HG03139 (cell line): ENCODE results near the gene TUBB1.
"Not testable (repeated sequence)": the region's sequence is repeated elsewhere in the genome, so short reads cannot be mapped to it uniquely, and the experiment has no call there.

Experiments
- ATAC-seq: cut with Tn5 transposase; IDR thresholded peaks from one replicate; pipeline ENCODE4 v1.9.1; 2021; ENCODE audit not compliant: unreplicated experiment

Gene TUBB1

DNA sequence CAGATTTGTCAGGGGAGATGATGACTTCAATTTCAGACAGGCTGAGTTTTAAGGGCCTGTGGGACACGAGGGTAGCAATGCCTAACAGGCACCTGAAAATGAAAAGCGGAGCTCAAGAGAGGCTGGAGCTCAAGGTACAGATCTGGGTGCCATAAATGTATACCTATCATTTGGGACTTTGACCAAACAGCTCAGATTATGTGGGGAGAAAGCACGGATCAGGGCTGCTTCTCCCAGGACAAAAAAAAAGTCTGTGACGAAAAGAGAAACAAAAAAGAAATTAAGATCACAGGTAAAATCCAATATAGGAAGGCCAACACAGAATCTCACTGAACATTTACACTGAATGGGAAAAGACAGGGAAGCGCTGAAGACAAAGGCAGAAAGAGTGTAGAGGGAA lies 21.4 kb downstream of the TUBB1 start:
- ATAC-seq = no peak

DNA sequence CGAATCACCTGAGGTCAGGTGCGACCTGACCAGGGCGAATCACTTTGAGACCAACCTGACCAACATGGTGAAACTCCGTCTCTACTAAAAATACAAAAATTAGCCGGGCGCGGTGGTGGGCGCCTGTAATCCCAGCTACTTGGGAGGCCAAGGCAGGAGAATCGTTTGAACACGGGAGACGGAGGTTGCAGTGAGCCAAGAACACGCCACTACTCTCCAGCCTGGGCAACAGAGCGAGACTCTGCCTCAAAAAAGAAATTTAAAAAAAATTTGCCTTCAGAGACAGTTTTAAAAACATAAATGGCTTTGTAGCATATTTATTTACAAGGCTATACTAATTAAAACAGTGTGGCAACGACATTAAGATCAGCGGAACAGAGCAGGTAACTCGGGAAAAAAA lies 22.3 kb downstream of the TUBB1 start:
- ATAC-seq = not testable (repeated sequence)

DNA sequence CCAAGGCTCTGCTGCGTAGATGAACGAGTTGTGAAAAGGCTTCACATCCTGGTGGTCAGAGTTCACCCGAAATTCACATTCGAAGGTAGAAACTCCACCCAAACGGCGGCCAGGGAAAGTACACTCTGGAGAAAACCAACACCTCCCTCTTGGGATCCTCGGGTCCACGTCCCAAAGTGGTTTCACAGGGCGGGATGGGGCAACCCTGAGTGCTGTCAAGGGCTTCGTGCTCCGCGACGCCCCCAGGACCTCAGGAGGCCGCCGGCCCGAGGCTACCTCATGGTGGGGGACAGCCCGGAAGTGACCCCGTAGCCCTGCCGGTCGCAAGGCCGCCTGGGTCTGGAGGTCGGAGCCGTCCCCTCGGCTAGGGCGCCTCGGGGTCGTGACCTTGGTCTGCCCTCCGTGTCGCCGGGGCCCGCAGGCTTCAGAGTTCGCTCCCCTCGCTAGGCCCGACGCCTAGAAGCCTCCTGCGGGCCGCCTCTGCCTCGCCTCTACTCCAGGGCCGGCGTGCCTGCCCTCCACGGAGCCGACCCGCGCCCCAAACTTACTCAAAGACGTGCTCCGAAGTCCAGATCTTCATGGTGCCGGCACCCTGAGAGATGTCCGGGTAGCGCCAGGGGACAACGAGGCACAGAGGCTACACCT lies 23.0 kb downstream of the TUBB1 start, which contains the start of gene PRELID3B:
Gene PRELID3B (minus strand): TSS at position 636 of the 645 bp plus-strand sequence. CDS start 56 bp downstream, at position 580.
- ATAC-seq = peak; percentile 35

DNA sequence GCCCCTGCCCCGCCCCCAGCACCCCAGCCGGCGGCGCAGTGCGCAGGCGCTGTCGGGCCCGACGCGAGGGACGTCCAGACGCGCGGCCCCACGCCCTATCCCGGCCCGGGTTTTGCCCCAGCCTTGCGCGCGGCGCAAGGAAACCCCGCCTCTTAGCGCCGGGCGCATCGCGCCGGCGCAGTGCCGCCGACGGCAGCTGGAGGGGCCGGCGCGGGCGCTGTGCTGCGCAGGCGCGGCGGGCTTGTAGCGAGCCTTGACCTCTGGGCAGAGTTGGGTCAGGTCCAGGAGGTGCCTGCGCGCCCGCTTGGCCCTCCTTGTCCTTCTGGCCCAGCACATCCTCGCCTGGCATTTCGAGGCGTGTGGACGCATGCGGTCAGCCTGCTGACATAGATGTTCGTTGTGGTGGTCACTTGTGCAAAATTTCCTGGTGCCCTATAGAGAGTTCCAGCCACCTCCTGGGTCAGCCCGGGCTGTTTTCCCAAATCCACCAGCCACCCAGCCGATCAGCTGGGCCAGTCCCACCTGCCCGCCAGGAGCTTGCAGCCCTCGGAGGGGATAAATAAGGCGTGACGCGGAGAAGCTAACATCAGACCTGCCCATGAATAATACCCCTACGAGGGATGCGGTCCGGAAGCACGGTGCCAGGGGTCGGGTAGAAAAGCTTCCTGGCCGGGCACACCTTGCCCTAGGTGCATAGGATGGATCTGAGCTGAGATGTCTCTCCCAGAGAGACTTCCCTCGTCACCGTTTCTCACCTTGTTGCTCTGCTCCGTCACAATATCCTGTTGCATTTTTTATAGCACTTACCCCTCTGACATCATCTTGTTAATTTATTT lies 23.8 kb downstream of the TUBB1 start:
- ATAC-seq = peak; percentile 88

DNA sequence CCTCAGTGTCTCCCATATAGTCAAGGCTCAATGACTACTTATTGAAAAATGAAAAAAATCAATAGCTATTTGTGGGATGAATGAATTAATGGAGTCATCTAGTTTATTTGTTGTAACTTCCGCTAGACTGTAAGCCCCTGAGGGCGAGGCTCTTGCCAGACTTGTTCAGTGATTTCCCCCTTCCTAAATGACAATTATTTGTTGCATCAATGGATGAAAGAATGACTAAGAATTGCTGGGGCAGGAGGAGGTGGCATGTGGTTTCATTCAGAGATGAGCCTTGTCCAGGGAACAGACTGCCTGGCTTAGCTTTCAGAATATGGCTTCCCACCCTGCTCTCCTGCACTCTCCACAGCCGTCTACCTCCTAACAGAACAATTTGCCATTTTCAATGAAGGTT lies 24.5 kb downstream of the TUBB1 start:
- no peak for ATAC-seq

DNA sequence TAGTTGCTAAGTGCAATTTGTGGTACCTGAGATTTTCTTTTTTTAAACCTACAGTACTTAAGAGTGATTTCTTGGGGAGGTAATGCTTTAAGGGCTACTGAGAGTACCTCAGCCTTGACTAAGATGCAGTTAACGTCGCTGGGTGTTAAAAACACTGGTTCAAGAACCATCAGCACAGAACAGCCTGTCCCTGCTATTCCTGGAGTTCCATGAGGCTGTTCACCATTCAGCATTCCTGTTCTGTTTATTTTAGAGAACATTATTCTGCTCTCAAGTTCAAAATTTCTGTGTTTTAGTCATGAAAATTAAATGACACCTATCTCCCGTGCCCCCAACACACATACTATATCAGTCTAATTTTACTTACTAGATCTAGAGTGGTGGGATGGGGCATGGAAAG lies 25.1 kb downstream of the TUBB1 start:
- ATAC-seq = no peak

DNA sequence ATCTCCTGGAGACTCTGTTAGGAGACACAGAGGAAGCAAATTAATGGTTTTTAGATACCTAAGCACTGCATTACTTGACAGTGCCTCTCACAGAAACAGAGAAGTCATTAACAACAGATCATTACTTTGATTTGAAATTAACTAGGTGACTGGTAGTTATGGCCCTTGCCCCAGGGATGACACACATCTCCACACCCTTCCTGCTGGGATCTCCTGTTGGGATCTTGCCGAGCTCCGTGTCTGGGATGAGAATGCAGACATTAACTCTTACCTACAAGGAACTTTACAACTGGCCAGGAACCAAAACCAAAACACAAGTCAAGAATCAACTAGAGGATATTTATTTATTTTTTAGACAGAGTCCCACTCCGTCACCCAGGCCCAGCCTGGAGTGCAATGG lies 25.6 kb downstream of the TUBB1 start:
- no peak for ATAC-seq

DNA sequence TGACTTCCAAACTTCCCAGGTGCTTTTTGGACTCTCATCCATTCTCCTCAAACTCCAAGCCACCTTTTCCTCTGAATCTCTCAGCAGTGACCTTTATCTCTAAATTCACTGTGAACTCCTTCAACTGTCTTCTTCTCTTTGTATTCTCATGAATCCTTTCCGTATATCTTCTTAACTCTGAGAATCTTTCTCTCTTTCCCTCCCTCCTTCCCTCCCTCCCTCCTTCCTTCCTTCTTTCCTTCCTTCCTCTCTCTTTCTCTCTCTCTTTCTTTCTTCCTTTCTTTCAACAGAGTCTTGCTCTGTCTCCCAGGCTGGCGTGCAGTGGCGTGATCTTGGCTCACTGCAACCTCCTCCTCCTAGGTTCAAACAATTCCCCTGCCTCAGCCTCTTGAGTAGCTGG lies 27.6 kb downstream of the TUBB1 start:
- ATAC-seq = no peak

DNA sequence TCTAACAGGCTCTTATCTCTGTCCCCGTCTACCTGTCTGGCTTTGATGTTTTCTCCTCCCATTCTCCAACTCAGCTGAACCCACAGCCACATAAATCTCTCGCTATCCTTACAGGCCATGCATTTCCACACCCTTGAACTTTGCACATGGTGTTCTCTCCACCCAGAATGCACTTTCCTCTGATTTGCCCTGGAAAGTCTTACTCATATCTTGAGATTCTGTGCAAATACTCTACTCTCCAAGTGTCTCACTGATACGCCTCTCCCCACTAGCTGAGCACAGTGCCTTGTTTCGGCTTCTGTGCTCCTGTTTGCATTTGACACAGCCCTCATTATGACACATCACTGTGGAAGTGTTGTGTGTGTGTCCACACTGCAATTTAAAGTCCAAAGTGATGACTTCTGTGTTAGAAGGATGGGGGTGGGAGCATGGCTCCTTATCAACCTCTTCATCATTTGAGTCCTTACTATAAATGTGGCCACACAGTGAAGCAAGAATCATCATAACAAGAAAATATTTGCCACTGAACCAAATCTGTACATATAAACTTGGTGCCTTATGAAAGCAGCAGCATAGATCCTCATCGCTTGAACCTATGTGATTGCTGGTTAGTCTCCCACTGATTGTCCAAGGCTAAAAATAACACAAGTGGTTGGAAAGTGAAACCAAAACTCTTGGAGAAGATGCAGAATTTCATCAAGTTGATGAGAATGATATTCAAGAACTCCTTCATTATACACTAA lies 28.9 kb downstream of the TUBB1 start:
- no peak for ATAC-seq

DNA sequence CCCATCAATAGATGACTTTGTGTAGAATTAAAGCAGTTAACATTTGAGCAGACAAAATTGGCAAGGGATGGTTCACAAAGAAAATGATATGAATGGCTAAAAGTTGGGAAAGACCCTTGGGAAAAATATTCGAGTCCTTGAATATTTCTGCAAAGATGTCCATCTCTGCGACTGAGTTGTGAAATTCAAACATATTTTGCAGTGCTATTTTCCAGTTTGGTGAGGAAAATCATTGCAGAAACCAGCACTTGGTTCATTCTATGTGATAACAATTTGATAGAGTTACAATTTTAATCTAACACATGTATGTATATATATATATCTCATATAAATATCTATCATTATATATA lies 29.4 kb downstream of the TUBB1 start:
- ATAC-seq = no peak

DNA sequence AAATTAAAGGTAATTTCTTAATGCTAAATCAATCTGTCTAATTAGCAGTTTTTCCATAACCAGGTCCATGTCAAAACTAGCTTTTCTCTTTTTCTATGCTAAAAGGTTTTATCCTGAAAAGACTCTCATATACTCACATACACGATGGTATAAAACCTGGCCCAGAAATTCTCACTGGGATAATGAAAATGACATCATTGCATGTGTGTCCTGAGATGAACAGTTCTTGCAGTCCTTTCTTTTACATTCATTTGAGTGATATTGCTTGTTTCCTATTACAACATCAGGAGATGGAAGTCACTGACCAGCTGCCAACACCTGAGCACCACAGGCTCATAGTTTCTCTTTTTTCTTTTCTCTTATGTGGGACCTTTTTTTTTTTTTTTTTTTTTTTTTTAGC lies 31.2 kb downstream of the TUBB1 start:
- ATAC-seq = no peak

DNA sequence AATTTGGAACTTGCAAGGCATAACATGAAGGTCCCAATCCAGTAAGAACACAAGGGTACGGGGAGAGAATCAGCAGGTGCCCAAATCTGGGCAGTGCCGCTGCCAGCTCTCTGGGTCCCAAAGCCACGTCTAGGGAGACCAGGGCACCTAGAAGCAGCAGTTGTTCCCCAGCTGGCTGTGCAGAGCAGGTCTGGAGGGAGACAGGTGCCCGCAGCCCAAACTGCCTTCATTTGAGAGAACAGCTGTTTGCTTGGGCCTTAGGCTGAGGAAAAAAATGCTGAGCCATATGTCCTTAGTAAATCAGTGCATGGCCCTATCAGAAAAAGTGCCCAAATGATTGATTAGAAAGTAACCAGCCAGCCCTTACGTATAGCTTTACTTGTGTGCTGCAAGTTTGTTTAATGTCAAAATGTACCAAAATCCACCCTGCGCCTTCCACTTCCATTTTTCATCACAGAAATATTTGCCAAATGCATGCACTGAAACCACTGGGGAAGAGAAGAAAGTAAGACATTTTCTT lies 32.5 kb downstream of the TUBB1 start:
- no peak for ATAC-seq

DNA sequence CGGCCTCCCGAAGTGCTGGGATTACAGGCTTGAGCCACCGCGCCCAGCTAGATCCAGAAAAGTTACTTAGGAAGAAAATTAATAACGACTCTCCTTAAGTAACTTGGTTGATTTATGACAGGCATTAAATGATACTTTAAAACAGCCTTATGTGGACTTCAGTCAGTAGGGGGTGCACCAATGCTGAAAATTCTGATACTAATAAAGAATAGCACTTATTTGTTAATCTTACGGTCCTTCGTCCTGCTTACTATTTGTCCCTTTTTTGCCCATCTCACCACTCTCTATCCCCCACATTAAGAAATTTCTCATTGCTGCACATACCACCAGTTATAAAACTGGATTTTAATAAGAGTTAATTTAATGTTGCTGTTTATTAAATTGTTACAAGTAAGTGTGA lies 36.1 kb downstream of the TUBB1 start:
- ATAC-seq = no peak

DNA sequence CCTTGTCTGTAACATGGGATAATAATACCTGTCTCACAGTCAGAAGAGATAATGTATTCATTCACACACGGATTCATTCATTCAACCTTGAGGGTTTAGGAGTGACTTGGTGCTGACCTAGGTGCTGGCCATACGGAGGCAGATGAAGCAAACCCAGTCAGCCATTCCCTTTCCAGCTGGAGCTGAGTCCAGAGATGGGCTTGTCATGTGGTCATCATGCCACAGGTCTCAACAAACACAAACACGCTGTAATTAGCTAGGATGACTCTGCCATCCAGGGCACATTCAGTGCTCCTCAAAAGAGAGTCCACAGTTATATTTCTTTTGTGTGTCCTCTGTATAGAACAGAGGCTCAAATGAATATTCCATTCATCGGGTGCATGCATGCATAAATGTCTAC lies 42.9 kb downstream of the TUBB1 start:
- ATAC-seq = no peak

DNA sequence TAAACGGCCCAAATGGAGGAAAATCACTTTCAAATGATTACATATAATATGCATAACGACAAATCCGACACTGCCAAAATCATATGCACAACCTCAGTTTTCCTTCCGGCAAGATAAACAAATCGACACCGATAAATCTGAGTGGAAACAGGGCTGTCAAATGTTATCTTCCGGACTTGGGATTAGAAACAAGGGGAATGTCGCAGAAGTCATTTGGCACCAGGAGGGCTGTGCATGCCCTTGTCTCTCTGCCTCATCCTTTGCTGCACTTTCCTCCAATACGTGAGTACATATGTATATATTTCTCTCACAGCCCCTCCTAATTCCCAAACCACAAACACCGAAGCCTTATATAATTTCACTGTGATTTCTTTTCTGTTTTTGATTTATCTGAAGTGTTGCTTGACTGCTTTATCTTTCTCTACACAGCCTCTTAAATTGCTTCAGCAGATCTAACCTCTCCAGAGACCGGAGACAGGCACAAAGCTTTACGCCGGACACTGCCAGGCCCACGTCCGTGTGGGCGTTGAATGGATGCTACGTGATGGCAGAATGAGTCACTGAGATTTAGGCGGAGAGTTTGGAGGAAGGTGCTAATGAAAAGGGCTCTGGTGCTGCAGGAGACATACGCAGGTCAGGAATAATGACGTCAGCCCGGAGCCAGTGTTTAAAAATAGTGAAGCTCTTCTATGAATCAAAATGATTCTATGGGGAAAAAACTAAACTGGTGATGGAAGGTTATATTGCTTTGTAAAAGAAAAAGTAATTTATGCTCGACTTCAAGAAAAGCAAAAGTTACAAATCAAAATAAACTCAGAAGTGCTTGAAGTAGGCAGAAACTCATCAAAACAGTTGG lies 44.4 kb downstream of the TUBB1 start:
- no peak for ATAC-seq

DNA sequence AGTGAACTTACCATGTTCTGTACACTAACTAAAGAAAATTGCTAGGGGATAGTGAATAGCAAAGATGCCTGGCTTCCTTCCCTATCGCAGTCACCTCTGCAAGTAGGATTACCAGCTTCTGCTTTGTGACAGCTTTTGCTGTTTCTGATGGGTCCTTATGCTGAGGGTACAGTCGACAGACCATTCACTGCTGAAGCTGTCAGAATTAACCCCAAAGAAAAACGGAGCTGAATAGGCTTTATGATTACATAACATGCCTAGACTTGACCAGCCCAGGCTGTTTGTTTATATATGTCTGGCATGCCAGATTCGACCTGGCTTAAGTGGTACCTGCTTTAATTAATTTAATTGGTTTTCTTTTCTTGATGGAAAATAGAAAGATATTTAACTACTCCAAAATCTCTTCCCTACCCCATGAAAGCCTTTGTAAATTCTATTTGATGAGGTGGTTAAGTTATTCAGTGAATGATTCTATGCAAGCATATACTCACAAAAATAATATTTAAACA lies 45.0 kb downstream of the TUBB1 start:
- ATAC-seq = no peak

DNA sequence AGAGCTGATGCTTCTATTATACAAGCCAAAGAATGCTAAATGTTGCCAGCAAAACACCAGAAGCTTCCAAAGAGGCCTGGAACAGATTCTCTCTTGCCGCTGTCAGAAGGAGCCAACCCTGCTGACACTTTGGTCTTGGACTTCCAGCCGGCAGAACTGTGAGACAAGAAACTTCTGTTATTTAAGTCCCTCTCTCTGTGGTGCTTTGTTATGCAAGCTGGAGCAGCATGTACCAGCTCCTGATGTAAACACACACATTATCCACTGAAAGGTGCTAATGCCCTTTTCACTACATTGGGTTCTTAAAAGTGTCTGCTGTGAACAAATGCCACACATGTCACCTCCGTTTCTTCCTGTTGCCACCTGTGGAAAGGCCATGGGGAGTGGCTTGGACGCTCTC lies 49.3 kb downstream of the TUBB1 start:
- ATAC-seq = no peak

DNA sequence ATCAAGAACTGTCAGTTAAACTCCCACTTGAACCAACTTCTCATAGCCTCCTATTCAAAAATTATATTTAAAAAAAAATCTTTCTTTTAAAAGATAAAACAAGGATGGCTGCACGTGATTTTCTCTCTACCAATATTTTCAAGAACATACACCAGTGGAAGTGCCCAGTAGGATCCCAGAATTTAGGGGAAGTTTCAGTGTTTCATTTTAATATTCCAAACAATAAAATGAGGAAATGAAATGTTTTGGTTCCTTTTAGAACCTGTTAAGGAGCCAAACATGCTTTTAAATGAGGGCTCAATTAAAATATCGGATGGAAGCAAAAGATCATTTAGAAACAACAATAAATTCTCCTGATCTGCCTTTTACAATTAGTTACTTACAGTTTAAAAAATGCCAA lies 49.8 kb downstream of the TUBB1 start:
- no peak for ATAC-seq

DNA sequence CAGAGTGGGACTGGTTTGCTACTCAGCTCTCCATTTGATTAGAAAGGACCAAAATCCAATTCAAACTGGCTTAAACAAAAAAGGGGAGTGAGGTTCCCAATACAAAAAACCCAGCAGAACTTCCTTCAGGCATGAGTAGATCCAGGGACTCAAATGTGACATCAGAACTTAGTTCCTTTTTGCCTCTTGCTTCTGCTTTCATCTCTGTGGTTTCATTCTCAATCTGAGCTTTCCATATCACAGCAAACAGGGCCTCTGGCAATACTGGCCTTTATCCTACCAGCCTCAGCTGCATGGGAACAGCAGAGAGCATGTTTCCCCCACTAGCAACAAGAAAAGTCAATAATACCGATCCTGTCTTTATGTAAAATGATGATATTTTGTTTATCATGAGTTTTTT lies 52.0 kb downstream of the TUBB1 start:
- no peak for ATAC-seq

DNA sequence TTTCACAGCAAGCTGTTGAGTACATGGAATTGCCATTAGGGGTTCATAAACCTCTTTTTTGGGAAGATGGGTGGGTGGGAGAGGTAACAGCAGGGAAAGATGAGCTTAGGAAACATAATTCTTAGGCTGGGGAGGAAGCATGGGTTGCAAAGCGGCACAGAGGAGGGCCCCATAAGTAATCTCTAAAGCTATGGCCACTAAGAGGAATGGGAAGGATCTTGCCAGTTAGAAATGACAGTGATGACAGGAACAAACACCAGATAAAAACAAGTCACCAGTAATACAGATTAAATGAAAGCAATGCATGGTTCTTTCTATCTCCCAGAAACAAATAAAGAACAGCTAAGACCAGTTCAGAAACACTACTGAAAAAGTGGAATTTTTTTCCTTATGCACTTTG lies 54.4 kb downstream of the TUBB1 start:
- no peak for ATAC-seq

DNA sequence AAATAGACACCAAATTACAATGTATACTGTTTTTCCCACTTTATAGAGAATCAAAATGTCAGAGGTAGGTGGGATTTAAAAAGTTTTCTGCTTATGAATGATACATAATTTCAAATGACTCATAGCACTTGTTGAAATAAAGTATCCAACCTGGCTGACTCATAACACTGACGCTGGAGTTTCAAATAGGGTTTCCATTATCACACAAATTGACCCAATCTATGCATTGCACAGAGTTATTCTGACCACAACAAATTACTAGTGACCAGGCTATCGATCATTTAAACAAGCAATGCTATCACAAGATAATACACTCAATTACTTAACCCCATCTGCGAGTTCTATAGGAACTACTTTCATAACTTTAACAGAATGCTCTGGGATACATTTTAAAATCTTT lies 55.2 kb downstream of the TUBB1 start:
- no peak for ATAC-seq
